Mammary epithelial cell (primary cell): ENCODE measurements around the gene MEP1B.
"Not testable (repeated sequence)": the region's sequence is repeated elsewhere in the genome, so short reads cannot be mapped to it uniquely, and the experiment has no call there.

Experiments used
- EZH2 ChIP-seq: IDR thresholded peaks from 2 replicates; pipeline ENCODE4 v1.6.1; 2012; ENCODE audit warnings: low read length, inconsistent platforms, borderline replicate concordance
- TF ChIP-seq, protein P1 (sequence below), 2 donors: IDR thresholded peaks in 1 of 2; conservative IDR thresholded peaks in 1 of 2; 2 replicates each; pipeline ENCODE4 v1.5.1; 2011 to 2012; ENCODE audit warnings: inconsistent platforms in 2 of 2, low read length in 2 of 2, mild to moderate bottlenecking in 2 of 2, control low read depth in 1 of 2, low read depth in 1 of 2; ENCODE audit not compliant: insufficient read depth in 1 of 2; ENCODE audit errors: extremely low read depth in 1 of 2

DNA sequence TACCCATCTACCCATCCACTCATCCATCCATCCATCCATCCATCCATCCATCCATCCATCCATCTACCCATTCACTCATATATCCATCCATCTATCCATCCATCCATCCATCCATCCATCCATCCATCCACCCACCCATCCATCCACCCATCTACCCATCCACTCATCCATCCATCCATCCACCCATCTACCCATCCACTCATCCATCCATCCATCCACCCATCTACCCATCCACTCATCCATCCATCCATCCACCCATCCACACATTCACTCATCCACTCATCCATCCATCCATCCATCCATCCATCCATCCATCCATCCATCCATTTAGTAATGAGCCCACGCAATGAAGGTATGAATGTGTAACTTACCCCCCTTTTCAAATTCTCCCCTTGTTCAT lies 13.1 kb upstream of the MEP1B start:
- TF ChIP-seq, protein P1, sequence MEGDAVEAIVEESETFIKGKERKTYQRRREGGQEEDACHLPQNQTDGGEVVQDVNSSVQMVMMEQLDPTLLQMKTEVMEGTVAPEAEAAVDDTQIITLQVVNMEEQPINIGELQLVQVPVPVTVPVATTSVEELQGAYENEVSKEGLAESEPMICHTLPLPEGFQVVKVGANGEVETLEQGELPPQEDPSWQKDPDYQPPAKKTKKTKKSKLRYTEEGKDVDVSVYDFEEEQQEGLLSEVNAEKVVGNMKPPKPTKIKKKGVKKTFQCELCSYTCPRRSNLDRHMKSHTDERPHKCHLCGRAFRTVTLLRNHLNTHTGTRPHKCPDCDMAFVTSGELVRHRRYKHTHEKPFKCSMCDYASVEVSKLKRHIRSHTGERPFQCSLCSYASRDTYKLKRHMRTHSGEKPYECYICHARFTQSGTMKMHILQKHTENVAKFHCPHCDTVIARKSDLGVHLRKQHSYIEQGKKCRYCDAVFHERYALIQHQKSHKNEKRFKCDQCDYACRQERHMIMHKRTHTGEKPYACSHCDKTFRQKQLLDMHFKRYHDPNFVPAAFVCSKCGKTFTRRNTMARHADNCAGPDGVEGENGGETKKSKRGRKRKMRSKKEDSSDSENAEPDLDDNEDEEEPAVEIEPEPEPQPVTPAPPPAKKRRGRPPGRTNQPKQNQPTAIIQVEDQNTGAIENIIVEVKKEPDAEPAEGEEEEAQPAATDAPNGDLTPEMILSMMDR (conservative IDR thresholded peaks at IDR 0.05 in 1 of 2, IDR thresholded peaks at IDR 0.05 in 1 of 2; ENCODE audit: extremely low read depth in 1 of 2, insufficient read depth in 1 of 2, low read depth in 1 of 2, low read length in 2 of 2), result not testable (repeated sequence)
- TF ChIP-seq EZH2, result not testable (repeated sequence)
